Measurements from ENCODE around the gene TAF1C.
"Not testable (repeated sequence)": the region's sequence is repeated elsewhere in the genome, so short reads cannot be mapped to it uniquely, and the experiment has no call there.

The TAF1C gene

DNA sequence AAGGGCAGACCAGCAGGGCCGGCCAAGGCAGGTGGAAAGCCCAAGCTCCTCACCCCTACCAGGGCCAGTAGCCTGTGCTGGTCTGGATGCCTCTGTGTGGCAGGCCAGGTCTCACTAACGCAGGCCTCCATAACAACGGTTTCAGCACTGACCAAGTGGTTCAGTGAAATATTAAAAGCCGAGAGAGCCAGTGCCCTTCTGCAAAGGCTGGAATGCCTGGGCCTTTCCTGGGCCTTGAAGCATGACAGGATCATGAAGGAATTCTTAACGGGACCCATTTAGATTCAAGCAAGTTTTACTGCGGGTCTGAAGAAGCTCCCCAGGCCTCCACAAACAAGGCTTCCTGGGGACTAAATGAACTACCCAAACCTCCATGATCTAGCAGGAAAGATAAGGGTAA lies 20.4 kb upstream of the TAF1C start:
- no peak for DNase-seq

DNA sequence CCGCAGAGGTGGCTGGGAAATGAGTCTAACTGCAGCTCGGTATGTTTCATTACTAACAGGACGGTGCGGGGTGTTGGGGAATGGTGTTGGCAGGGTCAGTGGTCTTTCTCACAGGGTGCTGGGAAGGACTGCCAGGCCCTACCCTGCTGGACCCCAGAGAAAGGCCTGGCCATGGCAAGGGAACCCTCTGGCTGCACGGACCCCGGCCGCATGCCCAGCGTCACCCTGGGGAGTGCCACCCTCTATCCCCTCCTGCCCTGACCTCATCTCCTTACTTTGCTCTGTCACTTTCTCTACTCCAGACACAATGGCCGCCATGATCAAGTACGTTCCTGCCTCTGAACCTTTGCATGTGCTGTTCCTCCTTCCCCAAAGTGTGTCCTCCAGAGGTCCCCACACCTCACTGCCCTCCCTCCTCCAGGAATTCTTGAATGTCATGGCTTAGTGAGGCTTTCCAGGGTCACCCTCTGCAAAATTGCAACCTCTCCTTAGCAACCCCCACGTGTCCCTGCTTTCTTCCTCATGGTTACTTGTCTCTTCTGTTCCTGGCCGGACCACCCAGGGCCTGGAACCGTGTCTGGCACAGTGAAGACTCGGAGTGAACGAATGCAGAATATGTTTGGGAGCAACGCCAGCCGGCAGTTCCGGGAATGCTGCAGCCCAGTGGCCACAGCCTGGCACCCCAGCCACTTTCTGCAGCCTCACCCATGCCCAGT lies 19.3 kb upstream of the TAF1C start:
- DNase-seq = no peak

DNA sequence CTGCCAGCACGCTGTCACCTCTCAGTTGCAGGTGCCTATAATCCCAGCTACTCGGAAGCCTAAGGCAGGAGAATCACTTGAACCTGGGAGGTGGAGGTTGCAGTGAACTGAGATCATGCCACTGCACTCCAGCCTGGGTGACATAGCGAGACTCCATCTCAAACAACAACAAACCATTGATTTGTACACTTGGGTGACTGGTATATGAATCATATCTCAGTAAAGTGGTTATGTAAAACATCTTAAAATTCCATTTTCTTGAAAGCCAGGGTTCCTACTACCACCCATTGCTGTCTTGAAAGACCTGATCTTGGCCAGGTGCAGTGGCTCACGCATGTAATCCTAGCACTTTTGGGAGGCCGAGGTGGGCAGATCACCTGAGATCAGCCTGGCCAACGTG lies 18.3 kb upstream of the TAF1C start:
- DNase-seq = not testable (repeated sequence)

DNA sequence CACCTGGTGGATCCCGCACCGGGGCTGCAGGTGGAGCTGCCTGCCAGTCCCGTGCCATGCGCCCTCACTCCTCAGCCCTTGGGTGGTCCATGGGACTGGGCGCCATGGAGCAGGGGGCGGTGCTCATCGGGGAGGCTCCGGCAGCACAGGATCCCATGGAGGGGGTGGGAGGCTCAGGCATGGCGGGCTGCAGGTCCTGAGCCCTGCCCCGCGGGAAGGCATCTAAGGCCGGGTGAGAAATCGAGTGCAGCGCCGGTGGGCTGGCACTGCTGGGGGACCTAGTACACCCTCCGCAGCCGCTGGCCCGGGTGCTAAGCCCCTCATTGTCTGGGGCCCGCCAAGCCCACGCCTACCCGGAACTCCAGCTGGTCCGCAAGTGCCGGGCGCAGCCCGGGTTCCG lies 17.7 kb upstream of the TAF1C start:
- DNase-seq = not testable (repeated sequence)

DNA sequence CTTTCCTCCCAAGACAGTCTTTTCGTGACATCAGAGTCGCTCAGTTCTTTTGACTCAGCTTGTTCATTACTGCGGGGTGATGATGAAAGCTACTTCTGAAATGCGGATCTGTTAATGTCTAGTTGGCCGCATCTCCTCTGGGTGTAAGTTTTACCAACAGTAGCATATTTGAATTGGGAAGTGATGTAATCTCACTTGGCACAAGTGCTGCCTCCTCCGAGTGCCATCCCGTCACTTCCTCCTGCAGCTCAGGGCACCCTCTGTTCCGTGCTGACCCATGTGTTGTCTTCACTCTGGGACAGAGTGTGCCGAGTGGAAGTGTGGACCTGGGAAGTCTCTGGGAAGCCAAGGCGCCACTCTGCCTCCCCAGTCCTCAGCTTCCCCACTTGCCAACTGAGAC lies 13.0 kb upstream of the TAF1C start:
- DNase-seq = no peak

DNA sequence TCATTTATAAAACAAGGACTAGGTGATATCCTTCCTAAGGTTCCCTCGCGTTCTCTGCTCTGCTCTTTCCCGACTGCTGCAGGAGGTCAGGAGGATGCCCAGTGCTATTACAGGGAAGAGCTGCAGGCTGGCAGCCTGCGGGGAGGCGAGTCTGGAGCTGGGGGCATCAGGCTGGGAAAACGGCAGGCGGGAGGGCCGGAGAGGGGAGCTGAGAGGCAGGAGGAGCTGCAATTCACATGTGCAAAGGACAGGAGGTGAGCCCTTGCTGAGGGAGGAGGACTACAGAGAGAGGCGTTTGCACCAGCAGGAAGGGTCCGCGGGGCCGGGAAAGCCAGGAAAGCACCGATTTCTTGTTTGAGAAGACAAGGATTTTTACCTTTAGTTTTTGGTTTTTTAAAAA lies 12.2 kb upstream of the TAF1C start:
- DNase-seq = no peak

DNA sequence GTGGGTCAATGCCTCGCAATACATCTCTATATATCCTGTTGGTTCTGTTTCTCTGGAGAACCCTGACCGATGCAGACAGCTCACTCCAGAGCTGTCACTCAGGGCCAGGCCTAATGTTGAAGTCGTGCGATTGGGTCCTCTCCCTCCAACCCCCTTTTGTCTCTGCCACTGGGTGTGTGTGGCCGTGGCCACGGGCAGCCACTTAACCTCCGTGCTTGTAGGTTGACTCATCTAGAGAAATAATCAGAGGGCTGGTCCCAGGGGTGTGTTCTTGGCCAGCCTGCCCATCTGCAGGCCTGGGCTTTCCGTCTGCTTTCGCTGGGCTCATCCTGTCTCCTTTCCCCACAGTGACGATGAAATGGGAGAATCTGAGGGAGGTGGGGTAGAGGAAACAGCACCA lies 11.5 kb upstream of the TAF1C start:
- no peak for DNase-seq

DNA sequence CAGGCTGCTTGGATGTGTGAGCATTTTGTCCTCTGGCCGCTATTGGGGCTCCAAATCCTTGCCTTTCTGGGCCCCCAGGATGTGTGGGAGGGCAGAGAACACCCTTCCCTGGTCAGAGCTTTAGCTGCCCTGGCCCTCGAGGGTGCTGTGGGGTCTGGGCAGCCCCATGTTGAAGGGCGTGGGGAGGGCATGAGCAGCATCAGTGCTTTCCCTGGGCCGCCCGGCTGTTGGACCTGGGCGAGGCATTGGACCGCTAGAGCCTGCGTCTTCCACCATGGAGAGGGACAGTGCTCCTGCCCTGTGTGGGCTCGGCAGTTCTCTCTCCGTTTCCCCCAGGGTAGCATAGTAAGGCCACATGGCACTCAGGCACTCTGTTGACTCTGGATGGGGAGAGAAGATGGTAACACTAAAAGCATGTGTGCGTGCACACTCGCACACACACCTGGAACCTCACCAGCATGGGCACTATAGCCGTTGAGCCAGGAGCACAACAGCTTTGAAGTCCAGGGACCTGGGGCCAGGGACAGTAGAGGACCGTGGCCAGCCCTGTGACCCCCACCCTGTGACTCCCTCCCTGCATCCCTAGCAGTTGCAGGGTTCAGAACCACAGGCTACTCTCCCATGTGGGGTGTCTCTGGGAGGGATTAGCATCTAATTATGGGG lies 10.7 kb upstream of the TAF1C start:
- no peak for DNase-seq

DNA sequence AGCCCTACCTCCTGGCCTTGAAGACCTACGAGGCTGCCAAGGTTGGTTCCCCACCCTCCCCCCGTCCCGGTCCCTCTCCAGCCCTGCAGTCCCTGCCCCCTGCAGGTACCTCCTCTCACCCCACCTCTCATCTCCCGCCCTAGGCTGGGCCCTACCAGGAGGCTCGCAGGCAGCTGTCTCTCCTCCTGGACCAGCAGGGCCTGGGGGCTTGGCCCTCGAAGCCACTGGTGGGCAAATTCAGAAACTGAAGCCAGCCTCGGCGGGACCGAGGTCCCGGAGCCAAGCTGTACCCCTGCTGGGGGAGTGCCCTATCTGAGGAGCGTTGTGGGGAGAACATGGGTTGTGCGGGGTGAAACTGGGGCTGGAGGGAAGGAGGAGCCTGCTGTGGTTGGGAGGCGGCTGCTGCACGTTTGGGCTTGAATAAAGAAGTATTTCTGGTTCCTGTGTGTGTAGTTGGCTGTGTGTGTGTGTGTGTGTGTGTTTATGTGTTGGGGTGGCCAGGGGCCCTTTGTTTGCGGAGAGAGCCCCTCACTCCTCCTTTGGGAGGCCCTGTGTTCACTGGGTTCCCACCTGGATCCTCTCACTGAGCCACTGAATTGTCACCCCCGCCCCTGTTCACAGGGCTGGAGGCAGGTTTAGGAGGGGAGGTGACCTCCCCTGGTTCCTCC lies 10.0 kb upstream of the TAF1C start:
- no peak for DNase-seq

DNA sequence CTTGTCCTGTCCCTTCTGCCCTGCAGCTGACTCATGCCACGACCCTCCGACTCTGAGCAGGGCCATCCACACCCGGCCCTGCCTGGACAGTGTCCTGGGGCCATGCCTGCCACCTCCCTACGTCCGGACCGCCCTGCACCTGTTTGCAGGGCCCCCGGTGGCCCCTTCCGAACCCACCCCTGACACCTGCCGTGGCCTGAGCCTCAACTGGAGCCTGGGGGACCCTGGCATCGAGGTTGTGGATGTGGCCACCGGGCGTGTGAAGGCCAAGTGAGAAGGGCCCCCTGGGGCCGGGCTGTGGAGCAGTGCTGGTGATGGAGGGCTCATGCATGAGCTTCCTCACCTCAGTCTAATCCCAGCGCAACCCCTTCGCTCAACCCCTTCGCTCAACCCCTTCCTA lies 9.2 kb upstream of the TAF1C start:
- no peak for DNase-seq

DNA sequence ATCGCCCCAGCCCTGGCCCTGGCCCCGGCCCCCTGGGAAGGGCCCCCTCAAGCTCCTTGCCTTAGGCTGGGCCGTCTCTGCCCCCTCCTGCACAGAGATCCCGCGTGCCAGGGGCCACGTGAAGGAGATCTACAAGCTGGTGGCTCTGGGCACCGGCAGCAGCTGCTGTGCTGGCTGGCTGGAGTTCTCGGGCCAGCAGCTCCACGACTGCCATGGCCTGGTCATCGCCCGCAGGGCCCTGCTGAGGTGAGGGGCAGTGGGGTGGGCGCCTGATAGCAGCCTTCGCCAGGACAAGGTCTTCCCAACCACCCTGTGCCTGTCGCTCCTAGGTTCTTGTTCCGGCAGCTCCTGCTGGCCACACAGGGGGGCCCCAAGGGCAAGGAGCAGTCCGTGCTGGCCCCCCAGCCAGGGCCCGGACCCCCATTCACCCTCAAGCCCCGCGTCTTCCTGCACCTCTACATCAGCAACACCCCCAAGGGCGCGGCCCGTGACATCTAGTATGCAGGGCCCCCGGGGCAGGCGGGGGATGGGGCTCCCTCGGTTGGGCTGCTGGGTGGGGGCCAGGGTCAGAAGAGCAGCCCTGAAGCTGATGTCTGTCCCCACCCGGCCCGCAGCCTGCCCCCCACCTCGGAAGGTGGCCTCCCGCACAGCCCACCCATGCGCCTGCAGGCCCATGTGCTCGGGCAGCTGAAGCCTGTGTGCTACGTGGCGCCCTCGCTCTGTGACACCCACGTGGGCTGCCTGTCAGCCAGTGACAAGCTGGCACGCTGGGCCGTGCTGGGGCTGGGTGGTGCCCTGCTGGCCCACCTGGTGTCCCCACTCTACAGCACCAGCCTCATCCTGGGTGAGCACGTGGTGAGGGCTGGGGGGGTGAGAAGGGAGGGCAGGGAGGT lies 8.6 kb upstream of the TAF1C start:
- DNase-seq = no peak

DNA sequence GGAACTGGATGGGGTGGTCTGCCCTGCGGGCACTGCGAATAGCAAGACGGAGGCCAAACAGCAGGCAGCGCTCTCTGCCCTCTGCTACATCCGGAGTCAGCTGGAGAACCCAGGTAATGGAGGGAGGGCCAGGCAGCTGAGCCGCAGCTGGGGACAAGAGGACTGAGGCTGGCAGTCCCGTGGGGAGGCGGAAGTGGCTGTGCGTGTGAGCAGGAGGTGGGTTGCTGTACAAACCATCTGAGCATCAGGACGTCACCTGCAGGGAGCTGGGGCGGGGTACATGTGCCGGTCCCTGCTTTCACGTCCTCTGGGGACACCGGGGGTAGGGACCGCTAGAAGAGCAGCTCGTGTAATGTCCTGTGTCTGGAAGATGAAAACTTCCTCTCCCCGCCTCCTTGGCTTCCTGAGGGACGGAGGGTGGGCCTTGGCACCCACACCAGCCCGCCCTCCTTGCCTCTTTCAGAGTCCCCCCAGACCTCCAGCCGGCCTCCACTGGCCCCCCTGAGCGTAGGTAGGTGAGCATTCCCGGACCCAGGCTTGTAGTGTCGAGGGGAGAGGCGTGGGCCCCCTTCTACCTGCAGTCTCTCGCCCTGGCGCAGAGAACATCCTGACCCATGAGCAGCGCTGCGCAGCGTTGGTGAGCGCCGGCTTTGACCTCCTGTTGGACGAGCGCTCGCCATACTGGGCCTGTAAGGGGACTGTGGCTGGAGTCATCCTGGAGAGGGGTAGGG lies 7.8 kb upstream of the TAF1C start:
- peak; percentile 62 for DNase-seq

DNA sequence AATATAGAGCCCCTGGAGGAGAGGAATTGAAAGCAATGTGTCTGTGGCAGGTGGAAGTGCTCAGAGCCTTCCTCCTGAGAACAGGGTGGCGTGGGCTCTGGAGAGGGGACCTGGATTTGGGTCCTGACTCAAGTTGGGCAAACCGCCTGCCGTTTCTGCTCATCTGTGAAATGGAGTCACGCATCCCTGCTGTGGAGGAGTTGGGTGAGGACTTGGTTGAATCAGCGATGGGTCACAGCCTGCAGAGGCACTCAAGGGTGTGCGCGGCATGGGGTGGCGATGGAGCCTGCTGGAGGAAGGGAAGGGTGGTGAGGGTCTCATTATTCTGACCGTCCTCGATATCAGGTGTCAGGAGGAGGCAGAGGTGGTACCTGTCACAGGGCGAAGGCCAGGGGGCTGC lies 7.2 kb upstream of the TAF1C start:
- no peak for DNase-seq

DNA sequence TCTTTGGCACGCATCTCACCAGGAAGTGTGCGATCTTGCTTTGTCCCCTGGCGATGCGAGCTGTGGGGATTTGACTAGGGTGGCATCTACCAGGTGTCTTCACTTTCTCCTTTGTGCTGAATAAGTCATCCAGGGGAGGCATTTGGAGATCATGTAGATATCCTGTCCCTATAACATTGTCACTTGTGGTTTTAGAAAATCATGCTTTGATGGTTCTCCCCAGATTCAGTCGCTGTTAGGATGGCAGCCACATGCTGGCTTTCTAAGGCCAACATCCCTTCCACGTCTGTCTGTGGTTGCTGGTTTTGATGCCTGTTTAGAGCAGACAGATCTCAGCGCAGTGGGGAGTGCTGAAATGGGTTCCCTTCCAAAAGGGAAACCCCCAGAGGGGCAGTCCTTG lies 6.6 kb upstream of the TAF1C start:
- DNase-seq = no peak

DNA sequence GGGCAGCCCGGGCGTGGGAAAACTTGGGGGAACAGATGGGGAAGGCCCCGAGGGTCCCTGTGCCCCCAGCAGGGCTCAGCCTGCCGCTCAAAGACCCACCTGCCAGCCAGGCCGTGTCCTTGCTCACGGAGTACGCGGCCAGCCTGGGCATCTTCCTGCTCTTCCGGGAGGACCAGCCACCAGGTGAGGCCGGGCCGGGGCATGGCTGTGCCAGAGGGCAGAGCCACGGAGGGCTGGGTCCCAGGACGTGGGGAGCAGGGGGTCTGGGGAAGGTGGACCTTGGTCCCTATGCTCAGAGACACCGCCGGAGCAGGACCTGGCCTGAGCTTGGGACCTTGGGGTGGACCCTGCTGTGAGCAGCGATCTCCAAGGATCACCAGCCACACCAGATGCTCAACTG lies 4.6 kb upstream of the TAF1C start:
- no peak for DNase-seq

DNA sequence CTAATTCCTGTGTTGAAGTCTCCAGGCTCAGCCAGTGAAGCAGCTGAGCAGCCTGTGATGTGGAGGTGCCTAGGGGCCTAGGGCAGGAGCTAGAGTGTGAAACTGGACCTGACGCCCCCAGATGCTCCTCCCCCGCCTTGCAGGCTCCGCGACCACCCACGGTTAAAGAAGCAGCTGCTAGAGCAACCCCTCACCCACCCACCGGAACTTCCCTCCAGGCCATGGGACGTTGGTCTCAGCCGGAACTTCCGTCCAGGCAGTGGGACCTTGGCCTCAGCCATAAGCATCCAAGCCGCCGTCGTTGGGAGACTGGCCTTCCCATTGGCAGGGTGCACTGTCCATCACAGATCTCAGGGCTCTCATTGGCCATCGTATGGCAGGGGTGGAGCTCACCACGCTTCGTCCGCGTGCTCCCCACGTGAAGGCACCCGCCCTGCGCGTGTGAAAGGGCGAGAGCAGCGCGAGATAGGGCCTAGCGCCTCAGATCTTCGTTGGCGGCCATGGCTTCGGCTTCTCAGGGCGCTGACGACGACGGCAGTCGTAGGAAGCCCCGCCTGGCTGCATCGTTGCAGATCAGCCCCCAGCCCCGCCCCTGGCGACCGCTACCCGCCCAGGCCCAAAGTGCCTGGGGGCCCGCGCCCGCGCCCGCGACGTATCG lies 4.0 kb upstream of the TAF1C start, which contains the start of gene ADAD2:
TSS of gene ADAD2 (plus strand) at position 427 of the 658 bp plus-strand sequence. CDS start at position 501, 74 bp downstream.
- DNase-seq = no peak

DNA sequence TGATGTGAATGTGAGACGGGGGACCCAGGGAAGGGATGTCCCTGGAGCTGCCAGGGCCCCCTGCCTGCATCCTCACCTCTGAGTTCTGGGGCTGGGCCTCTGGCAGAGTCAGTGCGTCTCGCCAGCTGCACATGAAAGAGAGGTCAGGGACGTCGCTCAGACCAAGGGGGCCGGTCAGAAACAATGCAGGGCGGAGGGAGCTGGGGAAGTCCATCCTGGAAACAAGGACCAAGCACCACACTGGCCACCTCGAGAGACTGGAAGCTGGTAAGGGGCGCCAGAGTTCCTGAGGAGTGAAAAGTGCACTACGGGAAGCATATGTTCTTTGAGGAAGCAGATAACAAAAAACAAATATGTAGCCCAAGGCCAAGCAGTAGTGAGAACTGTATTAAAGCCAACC lies 2.1 kb downstream of the TAF1C start:
- no peak for DNase-seq

DNA sequence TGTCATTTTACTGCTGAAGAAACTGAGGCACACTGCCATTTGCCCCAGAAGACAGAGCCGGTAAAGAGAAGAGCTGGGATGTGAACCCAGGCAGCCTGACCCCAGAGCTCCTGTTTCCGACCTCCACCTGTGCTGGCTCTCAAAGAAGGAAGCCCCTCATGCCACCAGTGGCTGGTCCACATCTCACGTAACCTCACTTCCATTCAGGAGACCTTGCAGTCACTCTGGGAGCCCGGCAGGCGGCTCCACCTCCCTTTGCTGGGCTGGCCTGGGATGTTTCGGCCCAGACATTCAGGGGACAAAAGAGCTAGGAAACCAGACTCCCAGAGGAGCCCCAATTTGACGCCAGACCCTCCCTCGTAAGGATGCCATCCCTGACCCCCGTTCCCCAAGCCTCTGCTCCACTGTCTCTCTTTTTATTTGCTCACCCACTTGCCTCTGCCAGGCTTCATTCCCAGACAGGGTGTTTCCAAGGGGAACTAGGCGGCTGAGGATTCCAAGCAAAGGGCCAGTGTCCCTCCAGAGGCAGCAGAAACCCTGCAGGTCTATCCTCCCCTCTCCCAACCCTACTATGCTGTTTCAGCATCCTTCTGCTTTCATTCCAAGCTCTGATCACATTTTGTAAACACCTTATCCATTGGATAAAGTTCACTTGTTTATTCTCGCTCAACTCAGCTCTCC lies 2.8 kb downstream of the TAF1C start:
- no peak for DNase-seq

DNA sequence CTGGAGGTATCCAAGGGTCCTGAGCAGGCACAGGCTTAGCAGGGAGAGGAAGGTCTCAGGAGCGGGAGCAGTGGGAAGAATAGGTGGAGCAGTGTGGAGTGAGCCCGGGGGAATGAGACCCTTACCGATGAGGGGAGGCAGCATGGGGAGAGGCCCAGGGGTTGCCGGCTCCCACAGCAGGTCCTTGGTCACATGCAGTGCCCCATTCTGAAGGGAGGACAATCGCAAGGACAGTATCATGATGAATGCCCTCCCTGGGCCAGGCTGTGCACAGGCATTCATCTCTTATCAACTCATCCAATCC lies 3.3 kb downstream of the TAF1C start:
- DNase-seq = no peak

DNA sequence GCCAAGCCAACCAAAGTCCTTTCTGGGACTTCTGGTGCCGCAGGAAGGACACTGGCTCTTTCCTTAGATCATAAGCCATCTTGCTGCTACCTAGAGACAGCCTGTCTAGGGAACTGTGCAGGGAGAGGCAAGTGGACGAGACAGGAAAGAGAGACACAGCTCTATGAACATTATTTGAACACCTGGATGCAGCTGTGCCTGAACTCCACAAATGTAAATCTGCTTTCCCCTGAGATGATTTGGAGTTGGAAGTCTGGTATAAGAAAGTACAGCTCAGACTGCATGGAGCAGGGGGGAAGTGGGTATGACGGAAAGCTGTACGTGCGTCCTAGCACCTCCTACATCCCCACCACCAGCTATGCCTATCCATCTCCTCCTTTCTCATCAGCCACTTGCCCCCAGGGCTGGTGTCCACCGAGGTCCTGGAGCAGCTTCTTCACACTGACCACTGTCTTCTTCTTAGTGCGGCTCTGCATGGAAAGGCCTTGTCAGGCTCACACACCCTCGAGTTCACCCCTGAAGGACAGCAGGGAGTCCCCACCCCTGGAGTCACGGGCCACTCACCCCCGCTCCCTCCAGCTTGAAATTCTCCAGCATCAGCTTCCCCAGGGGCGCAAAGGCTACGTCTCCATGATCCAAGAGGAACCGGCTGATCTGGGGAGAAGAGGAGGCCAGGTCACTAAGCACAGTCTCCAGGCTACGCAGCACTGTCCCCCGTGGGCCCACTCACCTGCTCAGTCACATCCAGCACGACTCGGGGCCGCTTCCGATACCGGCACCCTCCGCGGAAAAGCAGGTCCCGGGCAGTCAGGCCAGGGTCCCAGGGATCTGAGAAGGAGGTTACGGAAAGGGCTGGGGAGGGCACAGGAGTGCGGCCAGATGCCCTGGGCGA lies 3.9 kb downstream of the TAF1C start:
- DNase-seq = no peak
